ENCODE data around the gene ELN. TPM values are rescaled to one million over a fixed set of nuclear protein-coding genes. Genes with fewer than 3 reads are reported as not detected.
A peak's percentile ranks its signal among the peaks of the same experiment; 100 is the strongest.

Gene ELN
- total RNA-seq, 1 donor from 2014 or later, result 95.5 TPM

DNA sequence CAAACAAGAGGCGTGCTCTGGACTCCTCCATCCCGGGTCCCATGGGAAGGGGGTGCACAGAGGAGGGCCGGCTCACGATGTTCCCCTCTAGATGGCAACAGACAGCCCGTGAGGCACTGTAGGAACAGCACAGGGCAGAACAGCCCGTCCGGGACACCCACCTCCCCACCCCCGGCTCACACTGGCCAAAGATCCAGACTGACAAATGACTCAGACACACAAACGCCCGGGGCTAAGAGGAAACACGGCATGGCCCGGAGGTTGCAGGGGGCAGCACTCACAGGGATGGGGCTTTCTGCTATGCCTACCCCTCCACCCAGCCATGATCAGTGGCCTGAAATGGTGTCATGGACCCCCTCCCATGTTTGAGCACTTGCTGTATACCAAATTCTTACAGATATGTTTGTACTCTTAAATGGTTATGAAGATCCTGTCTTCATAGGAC, 4.9 kb upstream of the ELN start:
- peak; percentile 94 for DNase-seq (ENCODE audit: low spot score)

DNA sequence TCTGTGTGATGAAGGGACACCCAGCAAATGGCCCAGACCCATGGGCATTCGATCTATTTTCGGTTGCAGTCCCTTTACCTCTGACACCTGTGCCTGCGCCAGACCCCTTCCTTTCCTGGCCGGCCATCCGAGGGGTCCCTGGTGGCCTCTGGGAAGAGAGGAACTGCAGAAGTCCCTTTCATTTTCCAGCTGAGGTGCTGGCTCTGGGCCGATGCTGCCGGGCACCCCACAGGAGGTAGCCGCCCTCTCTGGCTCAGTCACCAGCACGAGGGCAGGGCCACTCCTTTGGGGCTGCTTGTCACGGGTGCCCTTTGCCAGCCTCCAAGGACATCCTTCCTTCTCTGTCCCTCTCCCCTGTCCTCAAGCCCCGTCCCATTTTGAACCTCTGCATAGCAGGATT, 4.2 kb upstream of the ELN start:
- DNase-seq (ENCODE audit: low spot score), result no peak

DNA sequence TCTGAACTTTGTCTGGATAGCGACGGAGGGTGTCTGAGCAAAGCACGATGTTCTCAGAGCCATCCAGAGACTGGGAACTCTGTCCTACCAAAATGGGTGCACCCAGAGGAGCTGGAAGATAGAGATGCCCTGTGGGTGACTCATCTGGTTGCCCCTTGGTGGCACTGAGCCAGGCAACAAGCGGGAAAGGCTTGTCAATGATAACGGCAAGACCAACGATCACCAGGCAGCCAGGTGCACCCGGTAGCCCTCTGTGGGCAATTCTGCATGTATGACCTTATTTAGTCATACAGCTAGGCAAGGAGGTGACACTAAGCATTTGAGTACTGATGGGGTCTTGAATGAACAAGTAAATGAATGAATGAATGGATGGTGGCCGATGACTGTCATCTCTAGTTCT, 2.8 kb upstream of the ELN start:
- DNase-seq (ENCODE audit: low spot score), result no peak

DNA sequence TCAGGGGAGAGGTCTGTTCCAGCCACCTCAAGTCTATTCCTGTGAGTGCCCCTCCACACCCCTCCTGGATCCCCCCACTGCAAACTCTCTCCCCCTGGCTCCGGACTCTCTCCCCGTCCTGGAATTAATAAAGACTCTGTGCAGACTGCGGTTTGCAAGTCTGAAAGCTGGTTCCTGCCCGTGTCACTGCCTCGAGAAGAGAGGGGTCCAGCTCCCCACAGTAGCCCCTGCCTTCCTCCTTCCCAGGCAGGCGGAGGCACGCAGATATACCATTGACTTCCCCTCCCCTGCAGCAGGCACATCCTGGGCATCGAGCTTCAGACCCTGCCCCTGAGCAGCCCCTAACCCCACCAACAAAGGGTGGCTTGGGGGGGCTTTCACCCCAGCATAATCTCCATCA, 2.2 kb upstream of the ELN start:
- DNase-seq (ENCODE audit: low spot score), result no peak

DNA sequence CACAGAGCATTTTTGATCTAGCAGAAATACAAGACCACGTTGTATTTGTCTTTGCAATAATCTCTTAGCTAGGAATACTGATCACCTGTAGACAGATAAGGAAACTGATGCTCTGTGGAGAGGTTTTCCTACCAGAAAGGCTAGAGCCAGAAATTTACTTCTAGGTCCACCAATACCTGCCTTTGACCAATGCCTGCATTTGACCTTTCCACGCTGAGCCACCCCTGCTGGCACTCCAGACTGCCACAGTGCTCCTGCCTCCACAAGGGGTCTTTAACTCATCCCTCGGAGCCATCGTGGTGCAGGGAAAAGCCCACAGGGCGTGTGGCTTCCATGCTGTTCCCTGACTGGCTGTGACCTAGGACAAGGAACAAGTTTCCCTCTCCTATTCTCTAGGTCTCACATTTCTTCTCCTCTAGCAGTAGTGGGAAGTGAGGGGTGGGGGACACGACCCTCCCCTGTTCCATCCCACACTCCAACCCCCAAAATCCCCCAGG, 1.5 kb upstream of the ELN start:
- DNase-seq (ENCODE audit: low spot score), result no peak

DNA sequence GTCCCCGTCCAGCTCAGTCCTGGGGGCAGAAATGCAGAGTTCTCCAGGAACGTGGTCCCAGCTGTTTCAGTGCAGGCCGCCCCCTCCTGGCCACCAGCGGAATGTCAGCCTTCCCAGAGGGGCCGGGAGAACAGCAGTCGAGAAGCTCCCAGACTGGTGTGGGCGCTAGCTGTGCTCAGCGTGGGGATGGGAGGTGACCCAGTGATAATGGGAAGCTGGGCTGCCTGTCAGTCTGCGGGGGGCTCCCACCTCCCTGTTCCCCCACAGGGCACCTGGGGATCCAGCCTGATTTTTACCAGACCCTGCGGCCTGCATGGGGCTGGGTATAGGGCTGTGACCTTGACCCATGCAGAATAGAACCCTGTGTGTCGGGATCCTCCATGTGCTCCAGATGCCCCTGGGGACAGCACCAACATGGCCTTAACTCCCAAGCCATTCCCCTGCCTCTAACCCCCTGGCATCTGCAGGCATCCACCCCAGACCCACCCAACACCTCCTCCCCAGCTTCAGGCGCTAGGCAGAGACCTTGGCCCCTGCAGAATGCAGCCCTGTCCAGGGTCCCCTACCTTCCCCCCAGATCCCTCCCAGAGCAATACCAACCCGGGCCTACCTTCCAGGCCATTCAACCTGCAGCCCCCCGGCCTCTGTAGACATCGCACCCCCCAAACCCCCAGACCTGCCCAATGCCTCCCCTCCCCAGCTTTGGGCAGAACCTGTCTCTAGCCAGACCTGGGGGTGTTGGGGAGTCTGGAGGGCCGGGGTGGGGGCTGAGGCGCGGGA, 880 bp upstream of the ELN start:
- peak; percentile 96 for DNase-seq (ENCODE audit: low spot score)

DNA sequence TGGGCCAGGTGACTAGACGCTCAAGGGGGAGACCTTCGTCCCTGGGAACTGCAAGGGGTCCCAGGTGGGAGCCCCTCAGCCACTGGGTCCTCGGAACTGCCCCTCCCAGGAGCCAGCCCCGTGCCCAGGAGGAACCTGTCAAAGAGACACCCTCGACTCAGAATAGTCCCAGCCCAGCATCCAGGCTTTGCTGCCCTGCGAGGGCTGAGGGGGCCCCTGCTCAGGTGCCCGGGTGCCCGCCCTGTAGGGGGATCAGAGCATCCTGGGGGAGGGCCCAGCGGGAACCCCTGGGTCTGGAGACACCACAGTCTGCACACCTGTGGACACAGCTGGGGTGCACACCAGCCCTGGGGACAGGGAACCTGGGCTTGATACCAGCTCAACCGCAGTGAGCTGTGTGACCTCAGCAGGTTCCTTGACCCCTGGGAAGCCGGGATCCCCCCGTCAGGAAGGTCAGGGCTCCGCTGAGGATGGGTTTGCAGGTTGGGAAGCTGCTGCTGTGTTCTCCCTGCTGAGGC, 407 bp downstream of the ELN start:
- DNase-seq (ENCODE audit: low spot score), result no peak

DNA sequence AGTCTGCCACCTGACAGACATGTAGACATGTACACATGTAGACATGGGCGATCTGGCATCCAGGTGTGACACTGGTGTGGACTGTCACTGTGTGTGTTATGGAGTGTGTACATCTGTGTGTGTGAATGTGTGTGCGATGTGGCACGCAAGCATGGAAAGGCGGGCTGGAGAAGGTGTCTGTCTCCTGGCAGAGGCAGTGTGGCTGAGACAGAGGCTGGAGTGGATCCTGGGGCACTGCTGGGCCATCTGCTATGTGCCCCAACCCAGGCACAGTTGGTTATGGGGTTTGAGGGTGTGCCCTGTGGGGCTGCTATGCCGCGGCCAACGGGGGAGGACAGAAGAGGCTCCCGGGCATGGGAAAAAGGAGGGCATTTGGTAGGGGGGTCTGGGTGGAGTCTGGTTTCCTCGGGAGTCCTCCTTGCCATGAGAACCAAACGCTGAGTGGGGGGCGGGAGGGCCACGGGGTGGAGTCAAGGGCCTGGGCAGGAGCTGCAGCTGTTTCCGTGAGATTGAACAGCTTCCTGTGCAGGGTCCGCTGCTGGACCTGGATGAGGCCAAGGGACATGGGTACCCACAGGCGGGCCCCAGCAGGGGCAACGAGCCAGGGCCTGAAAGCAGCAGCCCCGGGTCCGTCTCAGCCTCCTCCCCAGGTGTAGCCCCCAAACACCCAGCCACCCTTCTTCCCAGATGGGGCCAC, 1.3 kb downstream of the ELN start:
- no peak for DNase-seq (ENCODE audit: low spot score)

DNA sequence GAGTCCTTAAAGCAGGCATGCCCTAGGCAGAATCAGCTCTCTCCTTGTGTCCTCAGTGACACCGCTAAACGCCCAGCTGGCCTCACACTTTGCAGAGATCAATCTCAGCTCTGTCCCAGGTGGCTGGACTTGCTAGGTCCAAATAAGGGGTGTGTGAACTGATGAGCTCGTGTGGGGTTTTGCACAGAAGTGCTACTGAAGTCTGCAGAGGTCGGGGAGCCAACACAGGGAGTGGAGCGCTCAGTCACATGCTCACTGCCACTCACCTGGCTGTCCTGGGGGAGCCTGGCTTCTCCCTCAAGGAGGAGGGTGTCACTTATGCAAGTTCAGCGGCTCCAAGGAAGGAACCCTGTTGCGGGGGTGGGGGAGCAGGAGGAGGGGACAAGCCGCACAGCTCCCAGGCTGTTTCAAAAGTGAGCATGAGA, 2.0 kb downstream of the ELN start:
- DNase-seq (ENCODE audit: low spot score), result no peak

DNA sequence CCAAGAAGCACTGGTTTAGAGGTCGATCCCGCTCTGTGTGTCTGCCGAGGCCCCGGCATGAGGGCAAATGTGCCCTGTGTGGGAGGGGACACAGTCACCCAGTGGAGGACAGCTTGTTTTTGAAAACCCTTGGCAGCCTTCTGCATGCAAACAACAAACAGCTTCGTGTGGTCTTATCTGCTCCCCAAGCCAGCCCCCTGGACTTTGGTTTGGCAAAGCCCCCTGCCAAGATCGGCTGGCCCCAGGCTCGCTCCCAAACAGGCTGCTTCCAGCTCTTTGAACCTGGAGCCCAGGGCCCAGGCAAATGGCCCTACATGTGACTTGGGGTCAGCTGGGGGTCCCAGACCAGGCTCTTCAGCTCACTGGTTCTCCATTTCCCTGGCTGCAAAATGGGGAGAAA, 2.9 kb downstream of the ELN start:
- DNase-seq (ENCODE audit: low spot score), result no peak

DNA sequence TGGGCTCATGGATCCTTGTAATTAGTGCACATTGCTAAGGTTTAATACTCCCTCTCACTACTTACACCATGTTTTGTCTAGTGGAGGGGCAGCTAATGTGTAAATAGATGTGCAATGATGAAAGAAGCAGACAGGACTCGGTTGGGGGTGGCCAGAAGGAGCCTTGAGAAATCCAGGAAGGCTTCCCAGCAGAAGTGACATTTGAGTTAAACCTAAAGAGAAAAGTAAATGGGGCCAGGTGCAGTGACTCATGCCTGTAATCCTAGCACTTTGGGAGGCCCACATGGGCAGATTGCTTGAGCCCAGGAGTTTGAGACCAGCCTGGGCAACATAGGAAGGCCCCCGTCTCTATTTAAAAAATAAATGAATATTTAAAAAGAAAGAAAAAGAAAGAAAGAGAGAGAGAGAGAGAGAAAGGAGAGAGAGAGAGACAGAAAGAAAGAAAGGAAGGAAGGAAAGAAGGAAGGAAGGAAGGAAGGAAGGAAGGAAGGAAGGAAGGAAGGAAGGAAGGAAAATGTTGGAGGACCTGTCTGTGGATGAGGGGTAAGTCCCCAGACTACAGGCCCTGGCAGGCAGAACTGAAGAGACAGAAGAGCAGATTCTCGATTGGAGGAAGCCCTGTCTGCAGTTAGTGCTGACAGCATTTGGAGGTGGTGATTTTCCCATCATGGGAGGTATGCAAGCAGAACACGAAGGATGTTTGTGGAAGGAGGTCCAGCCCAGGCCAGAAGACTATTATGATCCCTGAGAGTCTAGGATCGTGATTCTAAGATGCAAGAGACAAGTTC, 3.6 kb downstream of the ELN start:
- DNase-seq (ENCODE audit: low spot score), result no peak

DNA sequence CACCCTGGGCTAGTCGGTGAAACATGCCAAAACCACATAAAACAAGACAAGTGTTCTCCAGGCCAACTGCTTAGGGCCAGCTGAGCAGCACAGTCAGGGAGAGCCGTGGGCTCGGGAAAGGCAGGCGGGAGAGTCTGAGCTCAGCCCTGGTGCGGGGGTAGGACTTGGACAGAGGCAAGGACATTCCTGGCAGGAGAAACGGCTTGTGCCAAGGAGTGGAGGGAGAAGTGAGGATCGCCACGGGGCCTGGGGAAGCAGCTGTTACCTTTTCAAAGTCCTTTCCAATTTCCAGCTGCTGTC, 4.2 kb downstream of the ELN start:
- DNase-seq (ENCODE audit: low spot score), result no peak

DNA sequence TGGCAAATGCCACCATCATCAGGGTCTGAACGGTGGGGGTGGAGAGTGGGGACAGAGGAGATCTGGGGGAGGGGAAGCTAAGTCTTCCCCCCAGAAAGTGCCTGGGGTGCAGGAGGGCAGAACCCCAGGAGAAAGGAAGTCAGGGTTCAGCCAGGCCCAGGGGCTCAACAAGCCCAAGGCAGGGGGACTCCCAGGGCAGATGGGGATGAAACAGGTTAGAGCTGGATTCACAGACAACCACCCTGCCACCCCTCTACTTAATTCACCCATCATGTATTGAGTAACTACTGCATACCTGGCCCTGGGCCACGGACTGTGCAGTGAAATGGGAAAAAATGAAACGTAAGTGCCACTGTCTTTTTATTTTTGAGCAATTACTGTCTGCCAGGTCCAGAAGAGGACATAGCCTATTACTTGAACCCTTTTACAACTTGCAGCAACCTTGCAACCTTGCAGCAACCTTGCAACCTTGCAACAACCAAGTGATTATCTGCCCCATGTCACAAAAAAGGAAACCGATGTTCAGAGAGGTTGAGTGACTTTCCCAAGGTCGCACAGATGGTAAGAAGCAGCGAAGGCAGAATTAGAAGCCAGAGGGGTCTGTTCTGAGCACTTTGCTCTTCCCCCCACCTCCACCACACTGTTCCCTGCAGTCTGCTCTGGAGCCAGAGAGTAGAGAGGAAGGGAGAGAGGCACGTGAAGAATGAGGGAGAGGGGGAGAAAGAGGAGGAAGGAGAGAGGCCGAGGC, 4.8 kb downstream of the ELN start:
- DNase-seq (ENCODE audit: low spot score), result no peak

DNA sequence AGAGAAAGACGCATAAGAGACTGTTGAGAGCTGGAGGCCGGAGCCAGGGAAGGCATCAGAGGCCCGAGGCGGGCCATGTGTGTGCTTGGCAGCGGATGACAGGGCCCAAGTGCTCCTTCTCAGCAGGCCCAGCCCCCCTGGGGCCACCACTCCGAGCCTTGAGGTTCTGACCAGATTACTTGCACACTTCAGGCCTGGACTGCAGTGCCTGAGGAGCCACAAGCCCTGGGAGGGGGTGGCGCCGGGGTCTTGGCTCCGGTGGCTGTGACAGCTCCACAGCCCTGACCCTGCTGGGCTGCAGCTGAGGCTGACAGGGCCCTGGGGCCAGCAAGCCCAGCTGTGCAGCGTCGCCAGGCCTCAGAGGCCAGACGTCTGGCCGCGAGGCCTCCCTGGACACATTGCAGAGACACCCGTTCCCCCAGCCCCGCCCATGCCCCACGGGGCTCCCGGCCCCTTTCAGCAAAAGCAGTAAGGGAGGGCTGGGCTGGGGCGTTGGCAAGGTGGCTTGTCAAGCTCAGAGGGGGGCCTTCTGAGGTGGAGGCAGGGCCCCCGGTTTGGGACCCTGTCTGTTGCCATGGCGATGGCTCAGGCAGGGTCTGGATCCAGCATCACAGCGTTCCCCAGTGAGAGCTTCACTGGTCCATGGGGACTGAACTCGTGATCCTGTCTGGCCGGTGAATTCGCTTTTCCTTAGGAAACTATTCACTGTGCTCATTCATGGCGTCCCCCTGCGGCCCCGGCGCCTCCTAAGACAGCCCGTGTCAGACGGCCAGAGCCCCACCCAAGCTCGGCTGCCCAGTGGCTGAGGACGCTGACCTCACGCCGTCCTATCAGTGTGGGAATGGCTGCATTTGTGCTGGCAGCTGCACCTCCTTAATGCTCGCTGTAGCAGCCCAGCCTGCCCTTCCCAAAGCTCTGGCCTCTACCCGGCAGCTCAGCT, 5.7 kb downstream of the ELN start:
- DNase-seq (ENCODE audit: low spot score), result no peak

DNA sequence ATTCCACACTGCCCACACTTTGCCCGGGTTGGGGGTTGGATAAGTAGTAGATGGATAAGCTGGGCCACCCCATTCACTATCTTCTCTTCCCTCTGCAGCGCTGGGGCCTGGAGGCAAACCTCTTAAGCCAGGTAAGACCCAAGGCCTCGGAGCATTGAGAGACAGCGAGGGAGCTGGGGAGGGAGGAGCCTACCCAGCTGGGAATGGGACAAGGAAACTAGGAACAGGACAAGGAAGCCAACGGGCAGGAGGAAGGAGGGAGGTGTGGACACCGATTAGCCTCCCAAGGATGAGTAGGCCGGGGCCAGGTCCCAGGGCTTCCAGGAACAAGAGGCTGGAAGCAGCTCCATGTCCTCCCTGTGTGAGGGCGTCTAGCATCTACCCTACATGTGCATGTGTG, 9.6 kb downstream of the ELN start:
- DNase-seq (ENCODE audit: low spot score), result no peak

DNA sequence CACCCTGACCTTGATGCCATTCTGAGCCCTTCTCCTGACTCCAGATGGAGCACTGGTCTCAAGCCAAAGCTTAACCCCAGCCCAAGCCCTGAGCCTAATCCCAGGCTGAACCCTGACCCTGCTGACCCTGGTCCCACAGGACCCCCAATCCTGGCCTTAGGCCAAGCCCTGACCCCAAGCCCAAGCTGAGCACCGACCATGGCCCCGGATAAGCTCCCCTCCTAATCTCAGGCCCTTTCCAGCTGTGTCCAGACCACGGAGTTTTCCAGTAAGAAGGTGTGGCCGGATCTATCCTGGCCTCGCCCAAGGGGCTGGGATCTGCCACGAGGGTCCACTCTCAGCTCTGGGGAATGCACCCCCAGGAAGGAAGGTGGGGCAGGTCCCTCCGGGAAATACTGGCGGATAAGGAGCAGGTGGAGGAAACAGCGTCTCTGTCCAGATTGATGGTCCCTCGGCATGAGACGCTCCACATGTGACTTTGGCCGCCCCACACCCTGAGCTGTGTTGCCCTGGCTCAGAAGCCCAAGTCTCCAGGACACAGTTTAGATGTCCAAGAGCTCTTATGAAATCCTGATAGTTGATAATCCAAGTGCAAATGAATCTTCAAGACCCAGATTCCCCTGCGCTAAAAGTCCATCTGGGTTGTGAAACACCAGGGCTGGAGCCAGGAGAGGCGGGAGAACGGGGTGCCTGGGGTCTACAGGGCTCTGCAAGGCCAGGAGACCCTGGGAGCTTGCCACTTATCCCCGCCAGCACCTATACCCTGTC, 10.4 kb downstream of the ELN start:
- no peak for DNase-seq (ENCODE audit: low spot score)

DNA sequence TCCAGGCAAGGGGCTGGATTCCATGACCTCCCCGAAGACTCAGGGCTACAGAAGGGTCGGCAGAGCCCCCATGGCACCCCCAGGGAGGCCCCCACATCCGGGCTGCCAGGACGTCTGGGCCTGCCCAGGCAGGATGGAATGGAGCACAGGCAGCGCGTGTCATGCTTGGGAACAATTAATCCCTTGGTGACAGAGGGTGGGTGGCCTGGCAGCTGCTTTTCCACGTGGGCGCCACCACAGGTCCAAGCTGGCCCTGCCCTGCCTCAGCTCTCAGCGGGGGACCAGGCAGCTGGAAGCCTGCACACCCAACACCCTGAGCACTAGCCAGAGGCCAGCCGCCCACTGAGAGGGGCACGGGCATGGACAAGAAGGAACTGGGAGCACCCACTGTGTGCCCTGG, 11.4 kb downstream of the ELN start:
- DNase-seq (ENCODE audit: low spot score), result no peak

DNA sequence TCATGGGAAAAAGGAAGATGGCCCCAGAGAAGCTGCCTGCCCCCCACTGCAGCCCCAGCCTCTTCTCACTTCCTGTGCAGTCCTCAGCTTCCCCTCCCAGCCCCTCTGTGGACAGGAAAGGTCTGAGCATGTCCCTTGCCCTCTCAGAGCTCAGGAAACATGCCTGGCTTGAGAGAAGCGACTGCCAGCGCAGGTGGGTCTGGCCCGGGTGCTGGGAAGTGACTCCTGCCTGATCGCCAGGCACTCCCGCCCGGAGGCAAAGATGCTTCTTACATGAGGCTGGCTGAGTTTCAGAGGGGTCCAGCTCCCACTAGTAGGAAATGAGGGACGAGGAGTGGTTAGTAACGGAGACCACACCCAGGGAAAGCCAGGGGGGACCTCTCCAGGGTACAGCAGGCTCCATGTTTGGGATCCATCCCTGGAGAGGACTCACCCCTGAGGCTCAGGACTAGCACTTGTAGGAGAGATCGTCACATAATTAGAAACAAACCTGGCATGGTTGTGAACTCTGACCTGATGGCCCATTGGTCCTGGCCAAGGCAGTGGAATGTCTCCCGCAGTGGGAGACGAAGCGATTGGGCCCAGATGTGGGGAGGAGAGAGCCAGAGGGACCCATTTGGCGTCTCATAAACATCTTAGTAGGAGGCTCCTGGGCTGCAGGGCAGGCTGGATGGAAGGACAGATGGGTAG, 12.3 kb downstream of the ELN start:
- no peak for DNase-seq (ENCODE audit: low spot score)

Data from mesenteric fat pad (tissue), 1 donor.